Neutrophil (primary cell): ENCODE measurements around the gene SPPL2A.
"Not testable (repeated sequence)": the region's sequence is repeated elsewhere in the genome, so short reads cannot be mapped to it uniquely, and the experiment has no call there.

ENCODE experiments used
- H3K27ac ChIP-seq: fragments of 200-600 bp; sonication (generic); 2 replicates; pipeline ENCODE4 v1.5.1; 2016; ENCODE audit warnings: mild to moderate bottlenecking, moderate library complexity
- H3K27me3 ChIP-seq: fragments of 200-600 bp; sonication (generic); 2 replicates; pipeline ENCODE4 v1.6.0; 2016; ENCODE audit warnings: mild to moderate bottlenecking
- H3K36me3 ChIP-seq: fragments of 200-600 bp; sonication (generic); 2 replicates; pipeline ENCODE4 v1.5.1; 2017
- H3K4me1 ChIP-seq, 2 experiments: fragments of 200-600 bp in 1 of 2; sonication (generic) in 1 of 2; 1 replicate in 1 of 2; 2 replicates in 1 of 2; pipeline versions ENCODE4 v1.5.1 to v1.6.1; 2013 to 2016; ENCODE audit warnings: low read depth in 1 of 2, low read length in 1 of 2, mild to moderate bottlenecking in 1 of 2, moderate library complexity in 1 of 2; ENCODE audit not compliant: control insufficient read depth in 1 of 2, insufficient read depth in 1 of 2
- H3K4me3 ChIP-seq, 2 experiments: fragments of 200-600 bp in 1 of 2; sonication (generic) in 1 of 2; 1 replicate in 1 of 2; 2 replicates in 1 of 2; pipeline ENCODE4 v1.5.1; 2013 to 2016; ENCODE audit warnings: low read depth in 1 of 2, low read length in 1 of 2, mild to moderate bottlenecking in 1 of 2, moderate library complexity in 1 of 2
- H3K9me3 ChIP-seq: fragments of 200-600 bp; sonication (generic); 2 replicates; pipeline ENCODE4 v1.5.1; 2016
- CTCF ChIP-seq: fragments of 200-600 bp; sonication (generic); IDR thresholded peaks from 2 replicates; pipeline ENCODE4 v1.5.1; 2016; ENCODE audit warnings: antibody characterized with exemption

The SPPL2A gene

GRCh38 chr15:50702762-50703334 lies 62.7 kb downstream of the SPPL2A start:
- Histone ChIP-seq H3K27ac (no peak overlapping the region), H3K36me3 (peaks cover 29% of the 10 kb centered on the region), H3K9me3 (no peaks in the 10 kb centered on the region), H3K4me3 (no peak overlapping the region), H3K4me1 (no peaks in the 10 kb centered on the region), H3K27me3 (no peaks in the 10 kb centered on the region)
- no peak for TF ChIP-seq CTCF

- Histone ChIP-seq H3K36me3 (peaks cover 3% of the 10 kb centered on the region), H3K4me3 (no peak overlapping the region), H3K27ac (no peak overlapping the region), H3K27me3 (no peaks in the 10 kb centered on the region), H3K4me1 (no peaks in the 10 kb centered on the region), H3K9me3 (no peaks in the 10 kb centered on the region)
- no peak for TF ChIP-seq CTCF
Observed at GRCh38 chr15:50698101-50698500, 67.4 kb downstream of the SPPL2A start.

GRCh38 chr15:50697109-50697797 lies 68.3 kb downstream of the SPPL2A start:
- Histone ChIP-seq H3K9me3 (no peaks in the 10 kb centered on the region), H3K36me3 (peaks cover 3% of the 10 kb centered on the region), H3K4me3 (no peak overlapping the region), H3K4me1 (no peaks in the 10 kb centered on the region), H3K27me3 (no peaks in the 10 kb centered on the region), H3K27ac (no peak overlapping the region)
- no peak for TF ChIP-seq CTCF

GRCh38 chr15:50694634-50695165 lies 70.8 kb downstream of the SPPL2A start:
- H3K36me3 ChIP-seq, H3K9me3 ChIP-seq, H3K4me1 ChIP-seq, H3K27ac ChIP-seq, H3K27me3 ChIP-seq, H3K4me3 ChIP-seq: not testable (repeated sequence)

GRCh38 chr15:50687302-50687902 lies 78.1 kb downstream of the SPPL2A start:
- H3K4me1 ChIP-seq = peaks cover 15 to 18% of the 10 kb centered on the region in 2 experiments
- peak overlapping the region; percentile 89 for H3K27ac ChIP-seq
- no peaks in the 10 kb centered on the region for H3K27me3 ChIP-seq
- no peaks in the 10 kb centered on the region for H3K36me3 ChIP-seq
- H3K4me3 ChIP-seq = peak overlapping the region; percentile 72 to 96
- TF ChIP-seq CTCF = no peak
- H3K9me3 ChIP-seq = no peaks in the 10 kb centered on the region
